Thyroid gland (tissue), 4 donors: ENCODE data around the gene ASTL.

ENCODE experiments used
- CTCF ChIP-seq, 6 experiments: fragments of 200-600 bp in 3 of 6; fragments of 450-650 bp in 3 of 6; sonication (generic) in 3 of 6; IDR thresholded peaks; one replicate each; pipeline ENCODE4 v1.5.1; 2016 to 2019; ENCODE audit warnings: antibody characterized with exemption in 6 of 6, mild to moderate bottlenecking in 2 of 6, inconsistent platforms in 1 of 6, moderate library complexity in 1 of 6
- POLR2A ChIP-seq, 2 donors: fragments of 450-650 bp; IDR thresholded peaks; one replicate each; pipeline ENCODE4 v1.6.1; 2017; ENCODE audit warnings: antibody characterized with exemption in 2 of 2, mild to moderate bottlenecking in 2 of 2, moderate library complexity in 1 of 2

DNA sequence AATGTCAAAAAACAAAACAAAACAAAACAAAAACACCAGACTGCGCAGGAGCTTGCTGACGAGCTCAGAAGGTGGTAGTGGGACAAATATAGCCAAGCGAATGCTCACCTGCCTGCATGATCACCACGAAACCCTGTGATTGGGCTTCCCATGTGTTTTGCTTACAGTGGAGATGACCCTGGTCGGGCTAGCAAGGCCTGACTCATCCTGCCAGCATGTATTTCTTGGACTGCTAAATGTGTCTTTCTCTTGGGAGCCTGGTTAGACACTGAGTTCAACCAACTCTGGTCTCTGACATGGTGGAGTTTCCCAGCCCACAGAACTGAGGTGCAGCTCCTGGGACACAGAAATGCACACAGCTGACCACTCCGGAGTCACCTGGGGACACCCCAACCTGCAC is 37.6 kb upstream of the ASTL start:
- TF ChIP-seq CTCF (IDR thresholded peaks at IDR 0.05) (no peak), POLR2A (IDR thresholded peaks at IDR 0.05) (no peak)
